ENCODE measurements around the gene RALB. TPM values are rescaled to one million over a fixed set of nuclear protein-coding genes. Genes with fewer than 3 reads are reported as not detected.

RALB gene
- total RNA-seq, 2 experiments from 2014 or later: 45.7 to 50.4 TPM

DNA sequence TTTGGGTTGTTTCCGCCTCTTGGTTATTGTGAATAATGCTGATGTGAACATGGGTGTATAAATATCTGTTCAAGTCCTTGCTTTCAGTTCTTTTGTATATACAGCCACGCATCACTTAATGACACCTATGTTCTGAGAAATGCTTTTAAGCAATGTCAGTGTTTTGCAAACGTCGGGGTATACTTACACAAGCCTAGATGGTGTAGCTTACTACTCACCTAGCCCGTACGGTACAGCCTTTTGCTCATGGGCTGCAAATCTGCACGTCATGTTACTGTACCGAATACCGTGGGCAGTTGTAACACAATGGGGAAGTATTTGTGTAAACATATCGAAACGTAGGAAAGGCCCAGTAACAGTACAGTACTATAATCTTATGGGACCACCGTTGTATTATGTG lies 12.4 kb downstream of the RALB start:
- ATAC-seq (ENCODE audit: low read depth): no peak
- Mint-ChIP-seq H3K4me3 (no peak overlapping the region), H3K27me3 (no peaks in the 10 kb centered on the region), H3K4me1 (peaks cover 27% of the 10 kb centered on the region), H3K9me3 (peaks cover 1% of the 10 kb centered on the region), H3K27ac (no peak overlapping the region), H3K36me3 (peaks cover 26% of the 10 kb centered on the region)
- POLR2A ChIA-PET: interaction anchor here (1.4 kb wide), 1 partner anchor 34 kb away, joined by 3 read pairs; no protein-coding TSS in a partner anchor
- DNase-seq: no peak

DNA sequence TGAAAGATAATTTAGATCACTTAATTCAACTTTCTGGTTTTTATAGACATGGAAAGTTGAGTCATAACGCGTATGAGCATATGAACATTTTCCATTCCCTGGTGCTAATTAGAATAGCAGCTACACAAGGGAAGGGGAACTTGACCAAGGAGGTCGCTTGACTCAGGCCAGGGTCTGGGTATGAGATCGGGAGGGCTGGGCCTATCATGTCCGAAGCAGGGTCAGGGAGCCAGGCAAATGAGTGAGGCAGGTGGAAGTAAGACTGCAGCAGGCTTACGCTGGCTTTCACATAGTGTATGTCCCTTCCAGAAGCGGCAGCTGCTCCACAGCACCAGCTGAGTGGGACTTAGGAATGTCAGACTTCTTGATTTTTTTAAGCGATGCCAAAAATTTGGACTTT lies 14.7 kb downstream of the RALB start:
- Mint-ChIP-seq H3K27me3 (no peaks in the 10 kb centered on the region), H3K27ac (no peak overlapping the region), H3K9me3 (peaks cover 3% of the 10 kb centered on the region), H3K36me3 (peaks cover 46% of the 10 kb centered on the region), H3K4me3 (no peak overlapping the region), H3K4me1 (peaks cover 30% of the 10 kb centered on the region)
- DNase-seq: no peak
- no peak for ATAC-seq (ENCODE audit: low read depth)
- POLR2A ChIA-PET: no interaction called here

DNA sequence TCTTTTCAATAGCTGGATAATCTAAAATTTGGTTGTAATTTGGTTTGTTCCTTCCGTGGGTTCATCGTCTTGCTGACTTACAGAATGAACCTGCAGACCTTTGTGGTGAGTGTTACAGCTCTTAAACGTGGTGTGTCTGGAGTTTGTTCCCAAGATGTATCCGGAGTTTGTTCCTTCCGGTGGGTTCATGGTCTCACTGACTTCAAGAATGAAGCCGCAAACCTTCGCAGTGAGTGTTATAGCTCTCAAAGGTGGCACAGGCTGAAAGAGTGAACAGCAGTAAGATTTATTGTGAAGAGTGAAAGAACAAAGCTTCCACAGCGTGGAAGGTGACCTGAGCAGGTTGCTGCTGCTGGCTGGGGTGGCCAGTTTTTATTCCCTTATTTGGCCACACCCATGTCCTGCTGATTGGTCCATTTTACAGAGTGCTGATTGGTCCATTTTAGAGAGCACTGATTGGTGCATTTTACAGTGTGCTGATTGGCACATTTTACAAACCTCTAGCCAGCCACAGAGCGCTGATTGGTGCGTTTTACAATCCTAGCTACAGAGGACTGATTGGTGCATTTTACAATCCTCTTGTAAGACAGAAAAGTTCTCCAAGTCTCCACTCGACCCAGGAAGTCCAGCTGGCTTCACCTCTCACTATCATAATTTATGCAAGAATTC lies 16.6 kb downstream of the RALB start:
- ATAC-seq (ENCODE audit: low read depth) (peak; percentile 56), DNase-seq (no peak)
- Mint-ChIP-seq H3K36me3 (peaks cover 63% of the 10 kb centered on the region), H3K9me3 (peaks cover 8% of the 10 kb centered on the region), H3K4me3 (no peak overlapping the region), H3K4me1 (peaks cover 42% of the 10 kb centered on the region), H3K27me3 (no peaks in the 10 kb centered on the region), H3K27ac (no peak overlapping the region)
- POLR2A ChIA-PET: no interaction called here

DNA sequence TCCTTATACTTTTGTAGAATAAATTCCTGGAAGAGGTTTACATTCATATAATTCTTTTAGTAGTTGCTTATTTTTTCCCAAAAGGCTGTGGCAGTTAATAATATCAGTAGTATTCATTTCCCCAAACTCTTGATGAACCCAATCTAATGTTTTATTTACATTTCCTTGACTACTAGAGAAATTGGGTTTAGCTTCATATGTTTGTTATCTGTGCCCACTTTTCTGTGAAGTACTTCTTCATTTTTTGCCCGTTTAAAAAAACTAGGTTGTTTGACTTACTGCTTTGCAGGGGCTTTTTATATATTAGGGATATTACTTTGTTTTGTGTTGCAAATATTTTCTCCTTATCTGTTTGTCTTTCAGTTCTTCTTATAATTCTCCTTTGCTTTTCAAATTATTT lies 17.2 kb downstream of the RALB start:
- H3K27ac Mint-ChIP-seq: no peak overlapping the region
- no peak for ATAC-seq (ENCODE audit: low read depth)
- H3K9me3 Mint-ChIP-seq: peaks cover 8% of the 10 kb centered on the region
- peaks cover 41% of the 10 kb centered on the region for H3K4me1 Mint-ChIP-seq
- H3K36me3 Mint-ChIP-seq: peaks cover 66% of the 10 kb centered on the region
- DNase-seq: no peak
- H3K27me3 Mint-ChIP-seq: no peaks in the 10 kb centered on the region
- no peak overlapping the region for H3K4me3 Mint-ChIP-seq
- POLR2A ChIA-PET: no interaction called here

DNA sequence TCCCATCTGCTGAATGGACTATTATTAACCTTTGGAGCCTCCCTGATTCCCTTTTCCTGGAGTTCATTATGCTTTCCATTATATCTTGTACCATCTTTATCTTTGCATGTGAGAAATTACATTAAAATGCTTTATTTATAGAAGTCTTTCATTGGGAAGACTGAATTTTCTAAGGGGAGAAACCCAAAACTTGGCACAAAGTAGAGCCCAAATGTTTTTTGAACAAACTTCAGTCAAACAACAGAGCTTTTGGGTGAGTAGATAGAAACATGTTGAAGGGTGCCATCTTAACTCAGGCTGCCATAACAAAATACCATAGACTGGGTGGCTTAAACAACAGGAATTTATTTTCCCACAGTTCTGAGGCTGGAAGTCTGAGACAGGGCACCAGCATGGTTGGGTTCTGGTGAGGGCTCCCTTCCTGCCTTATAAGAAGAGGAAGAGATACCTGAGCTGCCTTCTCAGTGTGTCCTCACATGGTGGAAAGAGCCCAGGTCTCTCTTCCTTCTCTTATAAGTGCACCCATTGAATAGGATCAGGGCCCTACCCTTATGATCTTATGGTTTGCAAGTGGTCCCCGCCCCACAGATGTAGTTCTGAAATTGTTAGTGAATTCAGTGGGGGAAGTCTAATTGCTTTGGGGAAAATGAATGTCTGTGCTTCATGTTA lies 19.2 kb downstream of the RALB start:
- no peaks in the 10 kb centered on the region for H3K27me3 Mint-ChIP-seq
- H3K4me3 Mint-ChIP-seq: no peak overlapping the region
- ATAC-seq (ENCODE audit: low read depth) (no peak), DNase-seq (no peak)
- peaks cover 34% of the 10 kb centered on the region for H3K4me1 Mint-ChIP-seq
- H3K27ac Mint-ChIP-seq: no peak overlapping the region
- peaks cover 13% of the 10 kb centered on the region for H3K9me3 Mint-ChIP-seq
- POLR2A ChIA-PET: no interaction called here
- H3K36me3 Mint-ChIP-seq: peaks cover 70% of the 10 kb centered on the region

DNA sequence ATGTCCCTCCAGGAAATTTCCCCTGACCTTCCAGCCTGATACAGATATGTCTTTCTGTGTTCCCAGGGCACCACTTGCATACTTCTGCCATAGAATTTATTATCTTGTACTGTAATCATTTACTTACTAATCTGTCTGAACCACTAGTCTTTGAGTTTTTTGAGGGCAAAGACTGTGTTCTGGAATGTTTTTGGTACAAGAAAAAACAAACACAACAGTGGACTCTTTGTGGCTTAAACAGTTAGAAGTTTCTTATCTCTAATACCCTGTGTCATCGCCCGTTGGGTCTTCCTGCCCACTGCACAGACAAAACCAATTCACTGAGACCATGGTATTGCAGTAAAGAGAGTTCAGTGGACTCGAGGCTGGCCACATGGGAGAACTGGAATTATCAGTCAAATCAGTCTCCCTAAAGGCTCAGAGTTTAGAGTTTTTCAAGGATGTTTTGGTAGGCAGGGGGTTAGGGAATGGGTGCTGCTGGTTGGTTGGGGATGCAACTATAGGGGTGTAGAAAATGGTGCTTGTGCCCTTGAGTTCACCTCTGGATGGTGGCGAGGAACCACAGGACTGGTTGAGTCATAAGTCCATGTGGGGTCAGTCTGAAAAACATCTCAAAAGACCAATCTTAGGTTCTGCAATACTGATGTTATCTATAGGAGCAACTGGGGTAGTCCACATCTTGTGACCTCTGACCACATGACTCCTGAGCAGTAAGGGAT lies 20.3 kb downstream of the RALB start:
- DNase-seq: no peak
- H3K4me3 Mint-ChIP-seq: no peak overlapping the region
- H3K27me3 Mint-ChIP-seq: no peaks in the 10 kb centered on the region
- no peak overlapping the region for H3K27ac Mint-ChIP-seq
- peaks cover 32% of the 10 kb centered on the region for H3K4me1 Mint-ChIP-seq
- POLR2A ChIA-PET: no interaction called here
- H3K36me3 Mint-ChIP-seq: peaks cover 66% of the 10 kb centered on the region
- ATAC-seq (ENCODE audit: low read depth): no peak
- peaks cover 13% of the 10 kb centered on the region for H3K9me3 Mint-ChIP-seq

DNA sequence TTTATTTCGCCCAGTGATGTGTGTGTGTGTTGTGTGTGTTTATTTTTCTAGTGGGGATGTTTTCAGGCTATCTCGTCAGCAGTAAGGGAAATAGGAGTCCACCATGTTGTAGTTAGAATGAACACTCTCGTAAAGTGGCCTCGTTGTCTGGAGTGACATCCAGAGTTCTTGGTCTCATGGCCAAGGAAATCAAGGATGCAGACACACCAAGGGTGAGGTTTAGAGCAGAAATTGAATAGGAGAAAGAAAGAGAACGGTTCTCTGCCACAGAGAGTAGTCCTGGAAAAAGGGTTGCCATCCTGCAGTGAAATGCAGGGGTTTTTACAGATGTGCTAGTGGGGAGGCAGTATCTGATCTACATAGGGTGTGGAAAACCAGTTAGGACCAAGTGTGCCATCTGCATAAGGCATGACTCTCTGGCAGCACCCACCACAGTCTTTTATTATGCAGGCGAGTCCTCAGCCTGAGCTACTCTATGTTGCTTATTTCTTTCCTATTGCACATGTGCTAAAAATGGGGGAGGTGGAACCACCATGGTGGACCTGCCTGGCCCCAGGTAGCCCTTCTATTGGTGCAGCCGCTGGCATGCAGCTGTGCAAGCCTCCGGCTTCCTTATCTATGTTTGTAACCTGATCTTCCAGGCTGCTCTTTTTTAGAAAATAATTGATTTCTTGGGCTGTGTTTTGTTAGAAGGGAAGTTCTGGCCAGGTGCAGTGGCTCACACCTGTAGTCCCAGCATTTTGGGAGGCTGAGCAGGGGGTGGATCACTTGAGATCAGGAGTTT lies 23.2 kb downstream of the RALB start:
- Mint-ChIP-seq H3K4me3 (no peak overlapping the region), H3K9me3 (peaks cover 13% of the 10 kb centered on the region), H3K27ac (no peak overlapping the region), H3K4me1 (peaks cover 20% of the 10 kb centered on the region), H3K27me3 (no peaks in the 10 kb centered on the region), H3K36me3 (peaks cover 68% of the 10 kb centered on the region)
- no peak for DNase-seq
- POLR2A ChIA-PET: no interaction called here
- no peak for ATAC-seq (ENCODE audit: low read depth)

DNA sequence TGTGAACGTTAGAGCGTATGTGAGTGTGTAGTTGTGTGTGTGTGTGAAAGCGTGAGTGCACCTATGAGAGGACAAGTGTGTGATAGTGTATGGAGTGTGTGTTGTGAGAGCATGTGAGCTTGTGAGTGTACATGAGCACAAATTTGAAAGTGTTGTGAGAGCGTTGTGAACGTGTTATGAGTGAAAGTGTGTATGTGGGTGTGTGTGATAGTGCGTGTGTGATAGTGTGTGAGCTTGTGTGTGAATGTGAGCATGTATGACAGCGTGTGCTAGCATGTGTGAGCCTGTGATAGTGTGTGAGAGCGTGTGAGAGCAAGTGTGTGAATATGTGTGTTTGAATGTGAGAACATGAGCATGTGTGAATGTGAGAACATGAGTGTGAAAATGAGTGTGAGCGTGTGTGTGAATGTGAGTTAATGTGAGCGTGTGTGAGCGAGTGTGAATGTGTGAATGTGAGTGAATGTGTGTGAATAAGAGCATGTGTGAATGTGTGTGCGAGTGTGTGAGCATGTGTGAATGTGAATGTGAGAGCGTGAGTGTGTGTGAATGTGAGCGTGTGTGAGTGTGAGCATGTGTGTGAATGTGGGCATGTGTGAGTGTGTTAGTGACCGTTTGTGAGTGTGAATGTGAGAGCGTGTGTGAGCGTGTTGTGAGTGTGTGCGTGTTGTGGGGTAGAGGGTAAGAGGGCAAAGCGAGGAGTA lies 25.0 kb downstream of the RALB start:
- peaks cover 8% of the 10 kb centered on the region for H3K9me3 Mint-ChIP-seq
- peaks cover 64% of the 10 kb centered on the region for H3K36me3 Mint-ChIP-seq
- ATAC-seq (ENCODE audit: low read depth) (no peak), DNase-seq (no peak)
- no peak overlapping the region for H3K27ac Mint-ChIP-seq
- H3K27me3 Mint-ChIP-seq: no peaks in the 10 kb centered on the region
- peaks cover 15% of the 10 kb centered on the region for H3K4me1 Mint-ChIP-seq
- no peak overlapping the region for H3K4me3 Mint-ChIP-seq
- POLR2A ChIA-PET: no interaction called here

DNA sequence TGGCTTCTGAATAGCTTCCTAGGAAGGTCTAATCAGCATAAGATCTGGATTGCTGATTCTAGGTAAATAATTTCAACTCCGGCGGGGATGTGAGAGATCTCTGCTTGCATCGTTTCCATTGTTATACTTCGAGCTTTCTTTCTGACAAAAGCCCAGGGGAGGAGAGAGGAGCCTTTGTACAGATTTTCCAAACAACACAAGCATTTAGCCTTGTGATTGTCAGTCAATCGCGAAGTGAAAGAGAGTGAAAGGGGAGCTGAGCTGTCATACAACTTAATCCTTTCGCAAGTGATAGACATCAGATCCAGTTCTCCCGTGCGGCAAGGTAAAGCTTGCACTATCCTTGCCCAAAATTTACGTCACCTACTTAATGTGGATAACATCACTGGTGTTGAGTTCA lies 26.2 kb downstream of the RALB start:
- no peak overlapping the region for H3K27ac Mint-ChIP-seq
- peaks cover 7% of the 10 kb centered on the region for H3K4me1 Mint-ChIP-seq
- peaks cover 55% of the 10 kb centered on the region for H3K36me3 Mint-ChIP-seq
- DNase-seq: no peak
- no peak for ATAC-seq (ENCODE audit: low read depth)
- H3K27me3 Mint-ChIP-seq: no peaks in the 10 kb centered on the region
- no peak overlapping the region for H3K4me3 Mint-ChIP-seq
- peaks cover 5% of the 10 kb centered on the region for H3K9me3 Mint-ChIP-seq
- POLR2A ChIA-PET: interaction anchor here (0.9 kb wide), 1 partner anchor 96 kb away, joined by 3 read pairs; no protein-coding TSS in a partner anchor

DNA sequence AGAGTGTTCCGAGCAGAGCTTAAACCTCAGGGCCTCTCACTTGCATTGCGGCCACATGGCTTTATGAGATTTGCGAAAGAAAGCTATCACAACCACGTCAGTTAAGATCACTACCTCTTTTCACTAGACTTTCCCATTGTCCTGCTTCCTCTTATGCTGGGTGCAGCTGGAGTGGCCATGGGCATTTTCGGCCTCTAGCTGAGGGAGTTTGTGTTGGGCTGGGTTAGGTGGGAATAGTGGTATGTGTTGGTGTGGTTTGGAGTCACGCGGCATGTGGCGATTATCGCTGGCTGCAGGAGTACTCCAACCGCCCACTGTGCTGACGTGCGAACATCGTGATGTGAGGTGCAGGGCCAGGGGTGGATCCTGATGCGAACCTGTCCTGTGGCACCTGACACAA lies 27.1 kb downstream of the RALB start:
- H3K27me3 Mint-ChIP-seq: no peaks in the 10 kb centered on the region
- no peak overlapping the region for H3K27ac Mint-ChIP-seq

DNA sequence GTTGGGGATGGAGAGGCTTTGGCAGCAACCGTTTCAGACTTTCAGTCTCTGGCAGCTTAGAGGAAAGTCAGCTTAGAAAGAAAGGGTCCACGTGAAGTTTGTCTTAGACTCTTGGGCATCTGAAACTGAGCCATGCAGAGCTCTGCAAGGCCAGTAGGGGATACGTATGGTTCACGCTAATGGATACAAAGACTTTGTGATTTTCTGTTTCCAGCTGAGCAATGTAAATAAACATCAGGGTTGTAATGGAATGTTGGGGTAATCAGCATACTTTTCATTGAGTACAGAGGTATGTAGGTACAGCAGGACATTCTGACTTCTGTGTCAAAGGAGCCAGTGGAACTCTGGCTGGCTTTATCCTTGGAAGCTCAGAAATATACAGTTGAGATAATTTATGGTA lies 31.0 kb downstream of the RALB start:
- Mint-ChIP-seq H3K4me1 (peaks cover 26% of the 10 kb centered on the region), H3K9me3 (no peaks in the 10 kb centered on the region), H3K27me3 (no peaks in the 10 kb centered on the region), H3K27ac (no peak overlapping the region), H3K36me3 (peaks cover 53% of the 10 kb centered on the region), H3K4me3 (no peak overlapping the region)
- DNase-seq (no peak), ATAC-seq (ENCODE audit: low read depth) (no peak)
- POLR2A ChIA-PET: interaction anchor here (0.6 to 1.2 kb wide), 2 partner anchors 8 to 12 kb away, joined by 3 to 6 read pairs; no protein-coding TSS in a partner anchor

More for the DNA sequence above, 27.1 kb downstream of the RALB start:
- Mint-ChIP-seq H3K9me3 (peaks cover 5% of the 10 kb centered on the region), H3K4me1 (peaks cover 3% of the 10 kb centered on the region), H3K36me3 (peaks cover 53% of the 10 kb centered on the region), H3K4me3 (no peak overlapping the region)
- ATAC-seq (ENCODE audit: low read depth) (no peak), DNase-seq (no peak)
- POLR2A ChIA-PET: no interaction called here

DNA sequence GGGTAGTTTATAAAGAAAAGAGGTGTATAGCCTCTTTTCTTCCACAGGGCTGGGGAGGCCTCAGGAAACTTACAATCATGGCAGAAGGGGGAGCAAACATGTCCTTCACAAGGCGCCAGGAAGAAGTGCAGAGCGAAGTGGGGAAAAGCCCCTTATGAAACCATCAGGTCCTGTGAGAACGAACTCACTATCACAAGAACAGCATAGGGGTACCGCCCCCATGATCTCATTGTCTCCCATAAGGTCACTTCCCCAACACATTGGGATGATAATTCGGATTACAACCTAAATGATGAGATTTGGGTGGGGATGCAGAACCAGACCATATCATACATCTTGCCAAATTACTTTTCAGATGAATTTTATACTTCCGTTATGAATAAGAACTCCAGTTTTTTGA lies 32.4 kb downstream of the RALB start:
- no peak overlapping the region for H3K4me3 Mint-ChIP-seq
- DNase-seq (no peak), ATAC-seq (ENCODE audit: low read depth) (no peak)
- H3K4me1 Mint-ChIP-seq: peaks cover 31% of the 10 kb centered on the region
- peak overlapping the region; percentile 7 for H3K27ac Mint-ChIP-seq
- POLR2A ChIA-PET: no interaction called here
- H3K9me3 Mint-ChIP-seq: no peaks in the 10 kb centered on the region
- peaks cover 53% of the 10 kb centered on the region for H3K36me3 Mint-ChIP-seq
- no peaks in the 10 kb centered on the region for H3K27me3 Mint-ChIP-seq
